SK-N-SH (cell line): ENCODE results near the gene SLAMF8.

Experiments used
- CHD2 ChIP-seq: fragments of 150-350 bp; IDR thresholded peaks from 2 replicates; pipeline ENCODE4 v1.6.1; 2018; ENCODE audit warnings: low read length; ENCODE audit not compliant: partially characterized antibody
- EP300 ChIP-seq, 2 experiments: IDR thresholded peaks; 2 replicates each; pipeline versions ENCODE4 v1.4.0 to v1.6.1; 2012; ENCODE audit warnings: borderline replicate concordance in 1 of 2, low read depth in 1 of 2, low read length in 1 of 2
- FOXJ3 ChIP-seq: sonication (generic); formaldehyde crosslinking; IDR thresholded peaks from 2 replicates; pipeline ENCODE4 v1.5.1; 2020; ENCODE audit warnings: mild to moderate bottlenecking, missing genetic modification reagents
- JUND ChIP-seq: IDR thresholded peaks from 2 replicates; pipeline ENCODE4 v1.4.0; 2012
- NRF1 ChIP-seq: IDR thresholded peaks from 2 replicates; pipeline ENCODE4 v1.6.1; 2012; ENCODE audit warnings: low read depth, mild to moderate bottlenecking, low read length
- POLR2AphosphoS5 ChIP-seq: IDR thresholded peaks from 2 replicates; pipeline ENCODE4 v1.6.1; 2012; ENCODE audit warnings: low read depth, low read length
- RAD21 ChIP-seq: IDR thresholded peaks from 2 replicates; pipeline ENCODE4 v1.6.1; 2012; ENCODE audit warnings: mild to moderate bottlenecking, low read length
- RXRA ChIP-seq: IDR thresholded peaks from 2 replicates; pipeline ENCODE4 v1.4.0; 2012; ENCODE audit warnings: low read depth, mild to moderate bottlenecking, borderline replicate concordance
- TF ChIP-seq, protein P1 (sequence below): IDR thresholded peaks from 2 replicates; pipeline ENCODE4 v1.6.1; 2012; ENCODE audit warnings: mild to moderate bottlenecking, low read depth, low read length, moderate library complexity
- TF ChIP-seq, protein P2 (sequence below): IDR thresholded peaks from 2 replicates; pipeline ENCODE4 v1.4.0; 2012; ENCODE audit warnings: low read depth
- TF ChIP-seq, protein P3 (sequence below): fragments of 200-600 bp; sonication (generic); IDR thresholded peaks from 2 replicates; pipeline ENCODE4 v1.6.1; 2017; ENCODE audit warnings: antibody characterized with exemption, mild to moderate bottlenecking, moderate library complexity

DNA sequence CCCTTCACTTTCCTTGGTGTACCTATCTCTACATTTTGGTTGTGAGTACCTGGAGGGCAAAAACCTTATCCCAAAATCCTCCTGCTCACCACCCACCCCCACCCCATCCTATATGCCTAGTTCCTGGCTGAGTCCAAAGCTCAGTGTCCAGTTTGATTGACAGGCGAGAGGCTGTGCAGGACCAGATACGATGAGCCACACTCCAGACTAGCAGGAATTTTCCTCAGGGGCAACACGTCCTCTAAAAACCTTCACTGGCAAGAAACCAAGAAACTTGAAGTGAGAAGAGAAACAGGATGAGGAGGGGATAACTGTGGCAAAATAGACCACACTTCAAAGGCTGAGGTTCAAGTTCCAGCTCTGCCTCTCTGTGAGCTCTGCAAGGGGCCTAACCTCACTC is 1.1 kb upstream of the SLAMF8 start:
- TF ChIP-seq NRF1 (no peak), CHD2 (no peak), RAD21 (no peak), POLR2AphosphoS5 (no peak), EP300 (IDR thresholded peaks at IDR 0.05; ENCODE audit: borderline replicate concordance in 1 of 2, low read depth in 1 of 2, low read length in 1 of 2) (no peak), FOXJ3 (CRISPR knock-in tag) (no peak), JUND (no peak), RXRA (no peak)
- TF ChIP-seq, protein P1, sequence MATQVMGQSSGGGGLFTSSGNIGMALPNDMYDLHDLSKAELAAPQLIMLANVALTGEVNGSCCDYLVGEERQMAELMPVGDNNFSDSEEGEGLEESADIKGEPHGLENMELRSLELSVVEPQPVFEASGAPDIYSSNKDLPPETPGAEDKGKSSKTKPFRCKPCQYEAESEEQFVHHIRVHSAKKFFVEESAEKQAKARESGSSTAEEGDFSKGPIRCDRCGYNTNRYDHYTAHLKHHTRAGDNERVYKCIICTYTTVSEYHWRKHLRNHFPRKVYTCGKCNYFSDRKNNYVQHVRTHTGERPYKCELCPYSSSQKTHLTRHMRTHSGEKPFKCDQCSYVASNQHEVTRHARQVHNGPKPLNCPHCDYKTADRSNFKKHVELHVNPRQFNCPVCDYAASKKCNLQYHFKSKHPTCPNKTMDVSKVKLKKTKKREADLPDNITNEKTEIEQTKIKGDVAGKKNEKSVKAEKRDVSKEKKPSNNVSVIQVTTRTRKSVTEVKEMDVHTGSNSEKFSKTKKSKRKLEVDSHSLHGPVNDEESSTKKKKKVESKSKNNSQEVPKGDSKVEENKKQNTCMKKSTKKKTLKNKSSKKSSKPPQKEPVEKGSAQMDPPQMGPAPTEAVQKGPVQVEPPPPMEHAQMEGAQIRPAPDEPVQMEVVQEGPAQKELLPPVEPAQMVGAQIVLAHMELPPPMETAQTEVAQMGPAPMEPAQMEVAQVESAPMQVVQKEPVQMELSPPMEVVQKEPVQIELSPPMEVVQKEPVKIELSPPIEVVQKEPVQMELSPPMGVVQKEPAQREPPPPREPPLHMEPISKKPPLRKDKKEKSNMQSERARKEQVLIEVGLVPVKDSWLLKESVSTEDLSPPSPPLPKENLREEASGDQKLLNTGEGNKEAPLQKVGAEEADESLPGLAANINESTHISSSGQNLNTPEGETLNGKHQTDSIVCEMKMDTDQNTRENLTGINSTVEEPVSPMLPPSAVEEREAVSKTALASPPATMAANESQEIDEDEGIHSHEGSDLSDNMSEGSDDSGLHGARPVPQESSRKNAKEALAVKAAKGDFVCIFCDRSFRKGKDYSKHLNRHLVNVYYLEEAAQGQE, result no peak
- TF ChIP-seq, protein P2, sequence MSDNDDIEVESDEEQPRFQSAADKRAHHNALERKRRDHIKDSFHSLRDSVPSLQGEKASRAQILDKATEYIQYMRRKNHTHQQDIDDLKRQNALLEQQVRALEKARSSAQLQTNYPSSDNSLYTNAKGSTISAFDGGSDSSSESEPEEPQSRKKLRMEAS, result no peak
- TF ChIP-seq, protein P3, sequence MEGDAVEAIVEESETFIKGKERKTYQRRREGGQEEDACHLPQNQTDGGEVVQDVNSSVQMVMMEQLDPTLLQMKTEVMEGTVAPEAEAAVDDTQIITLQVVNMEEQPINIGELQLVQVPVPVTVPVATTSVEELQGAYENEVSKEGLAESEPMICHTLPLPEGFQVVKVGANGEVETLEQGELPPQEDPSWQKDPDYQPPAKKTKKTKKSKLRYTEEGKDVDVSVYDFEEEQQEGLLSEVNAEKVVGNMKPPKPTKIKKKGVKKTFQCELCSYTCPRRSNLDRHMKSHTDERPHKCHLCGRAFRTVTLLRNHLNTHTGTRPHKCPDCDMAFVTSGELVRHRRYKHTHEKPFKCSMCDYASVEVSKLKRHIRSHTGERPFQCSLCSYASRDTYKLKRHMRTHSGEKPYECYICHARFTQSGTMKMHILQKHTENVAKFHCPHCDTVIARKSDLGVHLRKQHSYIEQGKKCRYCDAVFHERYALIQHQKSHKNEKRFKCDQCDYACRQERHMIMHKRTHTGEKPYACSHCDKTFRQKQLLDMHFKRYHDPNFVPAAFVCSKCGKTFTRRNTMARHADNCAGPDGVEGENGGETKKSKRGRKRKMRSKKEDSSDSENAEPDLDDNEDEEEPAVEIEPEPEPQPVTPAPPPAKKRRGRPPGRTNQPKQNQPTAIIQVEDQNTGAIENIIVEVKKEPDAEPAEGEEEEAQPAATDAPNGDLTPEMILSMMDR, result no peak
